ENCODE data around the gene TGFBR3L. TPM values are rescaled to one million over a fixed set of nuclear protein-coding genes. Genes with fewer than 3 reads are reported as not detected.

The TGFBR3L gene
- total and polyA plus RNA-seq, 2 of the 13 experiments (the other 11 are each of a cell fraction or from before 2014, with no cell fraction given) = 0.20 to 1.0 TPM

GRCh38 chr19:7903244-7904073 is 11.2 kb upstream of the TGFBR3L start, which contains the start of gene MAP2K7 (continued):
- no peak for TF ChIP-seq SNAPC4 (CRISPR knock-in tag; IDR thresholded peaks at IDR 0.05)
- peak; percentile 91 for TF ChIP-seq HOXA3 (CRISPR knock-in tag; IDR thresholded peaks at IDR 0.05)
- TF ChIP-seq ZNF556 (CRISPR knock-in tag; IDR thresholded peaks at IDR 0.05; ENCODE audit: borderline replicate concordance) = no peak; the same call in 1 of the 2 replicates
- TF ChIP-seq TMF1 (CRISPR knock-in tag; IDR thresholded peaks at IDR 0.05; ENCODE audit: low read depth) = peak; percentile 23
- TF ChIP-seq ONECUT2 (CRISPR knock-in tag; IDR thresholded peaks at IDR 0.05) = no peak
- peak; percentile 83 for TF ChIP-seq XRCC5 (optimal IDR thresholded peaks at IDR 0.05; ENCODE audit: low read length)
- TF ChIP-seq ZNF788 (CRISPR knock-in tag; IDR thresholded peaks at IDR 0.05; ENCODE audit: borderline replicate concordance) = peak; percentile 86
- 0 out of 2 replicates have a peak, but pooled peaks have one; percentile 4 for TF ChIP-seq REXO4 (CRISPR knock-in tag; IDR thresholded peaks at IDR 0.05; ENCODE audit: borderline replicate concordance)
- peak; percentile 64; the same call in 1 of the 2 replicates for TF ChIP-seq HOXD1 (CRISPR knock-in tag; IDR thresholded peaks at IDR 0.05)
- TF ChIP-seq, protein P1, sequence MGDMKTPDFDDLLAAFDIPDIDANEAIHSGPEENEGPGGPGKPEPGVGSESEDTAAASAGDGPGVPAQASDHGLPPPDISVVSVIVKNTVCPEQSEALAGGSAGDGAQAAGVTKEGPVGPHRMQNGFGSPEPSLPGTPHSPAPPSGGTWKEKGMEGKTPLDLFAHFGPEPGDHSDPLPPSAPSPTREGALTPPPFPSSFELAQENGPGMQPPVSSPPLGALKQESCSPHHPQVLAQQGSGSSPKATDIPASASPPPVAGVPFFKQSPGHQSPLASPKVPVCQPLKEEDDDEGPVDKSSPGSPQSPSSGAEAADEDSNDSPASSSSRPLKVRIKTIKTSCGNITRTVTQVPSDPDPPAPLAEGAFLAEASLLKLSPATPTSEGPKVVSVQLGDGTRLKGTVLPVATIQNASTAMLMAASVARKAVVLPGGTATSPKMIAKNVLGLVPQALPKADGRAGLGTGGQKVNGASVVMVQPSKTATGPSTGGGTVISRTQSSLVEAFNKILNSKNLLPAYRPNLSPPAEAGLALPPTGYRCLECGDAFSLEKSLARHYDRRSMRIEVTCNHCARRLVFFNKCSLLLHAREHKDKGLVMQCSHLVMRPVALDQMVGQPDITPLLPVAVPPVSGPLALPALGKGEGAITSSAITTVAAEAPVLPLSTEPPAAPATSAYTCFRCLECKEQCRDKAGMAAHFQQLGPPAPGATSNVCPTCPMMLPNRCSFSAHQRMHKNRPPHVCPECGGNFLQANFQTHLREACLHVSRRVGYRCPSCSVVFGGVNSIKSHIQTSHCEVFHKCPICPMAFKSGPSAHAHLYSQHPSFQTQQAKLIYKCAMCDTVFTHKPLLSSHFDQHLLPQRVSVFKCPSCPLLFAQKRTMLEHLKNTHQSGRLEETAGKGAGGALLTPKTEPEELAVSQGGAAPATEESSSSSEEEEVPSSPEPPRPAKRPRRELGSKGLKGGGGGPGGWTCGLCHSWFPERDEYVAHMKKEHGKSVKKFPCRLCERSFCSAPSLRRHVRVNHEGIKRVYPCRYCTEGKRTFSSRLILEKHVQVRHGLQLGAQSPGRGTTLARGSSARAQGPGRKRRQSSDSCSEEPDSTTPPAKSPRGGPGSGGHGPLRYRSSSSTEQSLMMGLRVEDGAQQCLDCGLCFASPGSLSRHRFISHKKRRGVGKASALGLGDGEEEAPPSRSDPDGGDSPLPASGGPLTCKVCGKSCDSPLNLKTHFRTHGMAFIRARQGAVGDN (CRISPR knock-in tag; IDR thresholded peaks at IDR 0.05) = peak; percentile 98
- 0 out of 2 replicates have a peak, but pooled peaks have one; percentile 84 for TF ChIP-seq CREB3 (CRISPR knock-in tag; IDR thresholded peaks at IDR 0.05)
- no peak for TF ChIP-seq NFE2L2 (IDR thresholded peaks at IDR 0.05; ENCODE audit: low read length)
- TF ChIP-seq MBD4 (IDR thresholded peaks at IDR 0.05; ENCODE audit: borderline replicate concordance, low read length) = no peak
- TF ChIP-seq ZFP41 (CRISPR knock-in tag; IDR thresholded peaks at IDR 0.05; ENCODE audit: borderline replicate concordance) = no peak
- TF ChIP-seq DR1 (CRISPR knock-in tag; IDR thresholded peaks at IDR 0.05) = peak; percentile 76; the same call in 1 of the 2 replicates
- TF ChIP-seq MAF1 (CRISPR knock-in tag; IDR thresholded peaks at IDR 0.05; ENCODE audit: borderline replicate concordance) = peak; percentile 57; the same call in 1 of the 2 replicates
- peak; percentile 79 for TF ChIP-seq BORCS8-MEF2B (CRISPR knock-in tag; IDR thresholded peaks at IDR 0.05)
- peak; percentile 79; the same call in 1 of the 2 replicates for TF ChIP-seq ZNF766 (CRISPR knock-in tag; IDR thresholded peaks at IDR 0.05; ENCODE audit: borderline replicate concordance)

Data from HepG2 (cell line).